Activated naive CD8-positive, alpha-beta T cell treated with anti-CD3 and anti-CD28 coated beads, Interleukin-2, amount 10 ng/mL, durations not matched to agents 7 days and 5 days (primary cell): ENCODE measurements around the gene KANTR. TPM values are rescaled to one million over a fixed set of nuclear protein-coding genes. Genes with fewer than 3 reads are reported as not detected.

Source experiments
- total RNA-seq, 2 experiments: library from RNA; stranded (reverse); gene quantifications; one replicate each; pipeline ENCODE4 v1.2.3, GENCODE V29; 2021

KANTR gene
- total RNA-seq, 2 experiments from 2014 or later: 14.2 to 16.1 TPM

Other genes starting within 250 kb of the KANTR start
- gene XAGE3, start 226.1 kb upstream of the KANTR start, total RNA-seq: not detected
- 10 to 100 TPM; 15.6 to 16.6 TPM for gene FAM156B, start 196.8 kb upstream of the KANTR start, total RNA-seq
- 10 to 100 TPM; 19.3 to 23.3 TPM for gene FAM156A, start 135.6 kb upstream of the KANTR start, total RNA-seq
- under 1 TPM; 0.08 to 0.14 TPM for gene GPR173, start 45.4 kb upstream of the KANTR start, total RNA-seq
- 10 to 100 TPM; 73.2 to 76.4 TPM for gene TSPYL2, start 11.8 kb upstream of the KANTR start, total RNA-seq
- gene KDM5C, start 131.1 kb downstream of the KANTR start, total RNA-seq: 100 to 1,000 TPM in 1 of 2 experiments, 10 to 100 TPM in 1; 97.8 to 108 TPM
- under 1 TPM; 0.82 to 0.83 TPM for gene IQSEC2, start 187.4 kb downstream of the KANTR start, total RNA-seq